CD4-positive, alpha-beta T cell (primary cell): ENCODE results near the gene SLC2A4. TPM values are rescaled to one million over a fixed set of nuclear protein-coding genes. Genes with fewer than 3 reads are reported as not detected.

Source experiments
- ATAC-seq: fragments of 200-7000 bp; cut with Tn5 transposase; one replicate; pipeline ENCODE4 v1.10.0; 2022; ENCODE audit warnings: mild to moderate bottlenecking; ENCODE audit not compliant: poor library complexity
- CTCF ChIA-PET: fragments of 350-600 bp; sonication (Branson Sonifier 250); formaldehyde crosslinking; loops from one replicate; lab custom pipeline; 2021; ENCODE audit warnings: antibody characterized with exemption, inconsistent platforms; lab: Charles Lee
- POLR2A ChIA-PET: fragments of 350-600 bp; sonication (Branson Sonifier 250); formaldehyde crosslinking; loops from one replicate; lab custom pipeline; 2021; ENCODE audit warnings: antibody characterized with exemption, inconsistent platforms; lab: Charles Lee
- DNase-seq, 14 experiments: peaks; one replicate each; pipeline ENCODE4 v3.0.0-alpha.2; 2013 to 2020; ENCODE audit warnings: mixed read lengths in 2 of 14
- H3K27ac ChIP-seq, 2 donors: one replicate each; pipeline versions ENCODE4 v1.5.1 to v1.7.0; 2013; ENCODE audit warnings: low read length in 2 of 2, low read depth in 1 of 2, mild to moderate bottlenecking in 1 of 2
- H3K27me3 ChIP-seq, 2 experiments: 1 replicate in 1 of 2; 2 replicates in 1 of 2; pipeline versions ENCODE4 v1.6.1 to v1.7.0; 2013; ENCODE audit warnings: low read length in 2 of 2, control low read depth in 1 of 2, mild to moderate bottlenecking in 1 of 2, moderate library complexity in 1 of 2; ENCODE audit not compliant: insufficient read depth in 2 of 2, control insufficient read depth in 1 of 2
- H3K36me3 ChIP-seq: one replicate; pipeline ENCODE4 v1.6.1; 2013; ENCODE audit warnings: low read length, control low read depth; ENCODE audit not compliant: insufficient read depth
- H3K4me1 ChIP-seq: one replicate; pipeline ENCODE4 v1.6.1; 2013; ENCODE audit warnings: low read length, control low read depth; ENCODE audit not compliant: insufficient read depth
- H3K4me3 ChIP-seq: one replicate; pipeline ENCODE4 v1.5.1; 2013; ENCODE audit warnings: mild to moderate bottlenecking, low read length, moderate library complexity
- H3K9me3 ChIP-seq, 2 experiments: 1 replicate in 1 of 2; 2 replicates in 1 of 2; pipeline versions ENCODE4 v1.6.1 to v1.7.0; 2013; ENCODE audit warnings: low read length in 2 of 2, mild to moderate bottlenecking in 2 of 2, control low read depth in 1 of 2, moderate library complexity in 1 of 2; ENCODE audit not compliant: control insufficient read depth in 1 of 2, insufficient read depth in 1 of 2
- H3K27ac Mint-ChIP-seq: one replicate; pipeline ENCODE4 v1.8.0; 2020; ENCODE audit warnings: mixed read lengths
- H3K27me3 Mint-ChIP-seq: one replicate; pipeline ENCODE4 v1.8.0; 2021; ENCODE audit warnings: mixed read lengths
- H3K36me3 Mint-ChIP-seq: one replicate; pipeline ENCODE4 v1.8.0; 2021; ENCODE audit warnings: low read depth, mixed read lengths
- H3K4me1 Mint-ChIP-seq: one replicate; pipeline ENCODE4 v1.8.0; 2021; ENCODE audit warnings: low read depth, mixed read lengths
- H3K4me3 Mint-ChIP-seq: one replicate; pipeline ENCODE4 v1.8.0; 2020; ENCODE audit warnings: mild to moderate bottlenecking, mixed read lengths
- H3K9me3 Mint-ChIP-seq: one replicate; pipeline ENCODE4 v1.8.0; 2020; ENCODE audit warnings: mixed read lengths
- CTCF ChIP-seq: fragments of 200-600 bp; IDR thresholded peaks from one replicate; pipeline ENCODE4 v1.8.0; 2022; ENCODE audit warnings: antibody characterized with exemption, mild to moderate bottlenecking
- intact Hi-C, 2 experiments: fragments of 100-400 bp; cut with DNase I in 1 of 2; cut with micrococcal nuclease in 1 of 2; formaldehyde crosslinking; loops; one replicate each; pipeline versions ENCODE4 v1.15.1 to v1.9.0; 2023 to 2025; cut with DNase I, micrococcal nuclease
- total RNA-seq, 174 experiments: library from RNA in 2 of 174; stranded (reverse) in 2 of 174; gene quantifications; one replicate each; pipeline ENCODE4 v1.2.3 and lab custom pipeline; 2021 to 2026

Gene SLC2A4
- total RNA-seq, 2 experiments from 2014 or later, result not detected

DNA sequence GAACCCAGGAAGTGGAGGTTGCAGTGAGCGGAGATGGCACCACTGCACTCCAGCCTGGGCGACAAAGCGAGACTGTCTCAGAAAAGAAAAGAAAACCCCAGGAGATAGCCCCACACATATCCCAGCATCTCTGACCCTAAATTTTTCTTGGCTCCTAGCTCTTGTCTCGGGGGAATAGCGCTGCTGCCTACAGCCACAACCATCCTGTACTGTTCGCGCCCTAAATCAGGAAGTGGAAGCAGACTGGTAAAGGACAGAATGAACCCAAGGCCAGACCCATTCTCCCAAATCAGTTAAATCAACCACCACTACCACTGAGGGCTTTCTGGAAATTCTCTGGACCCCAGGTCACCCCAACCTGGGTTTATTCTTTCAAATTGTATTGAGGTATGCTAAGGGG lies 31.7 kb upstream of the SLC2A4 start:
- peaks cover 49% of the 10 kb centered on the region for H3K36me3 Mint-ChIP-seq
- no peaks in the 10 kb centered on the region for H3K27me3 Mint-ChIP-seq
- Histone ChIP-seq H3K27me3 (no peaks in the 10 kb centered on the region), H3K27ac (peak overlapping the region in 1 of 2 donors; percentile 16), H3K4me3 (peak overlapping the region; percentile 71), H3K4me1 (peaks cover 36% of the 10 kb centered on the region), H3K9me3 (no peaks in the 10 kb centered on the region), H3K36me3 (peaks cover 25% of the 10 kb centered on the region)
- peak overlapping the region; percentile 94 for H3K4me3 Mint-ChIP-seq
- ChIA-PET CTCF (interaction anchor here (1.2 to 1.6 kb wide), 2 partner anchors 29 to 46 kb away, joined by 3 to 4 read pairs; no protein-coding TSS in a partner anchor), POLR2A (interaction anchor here (1.2 to 3.4 kb wide), 3 partner anchors 9 to 378 kb away, joined by 3 to 54 read pairs (median 4); partner anchors contain the start of genes DVL2, GABARAP, PHF23 and SAT2)
- intact Hi-C loops, result loop anchor here in 1 of 2 experiments (5.0 kb wide), 4 partner anchors 33 to 312 kb away; partner anchors contain the start of genes ACADVL, DLG4, EIF5A and FGF11
- H3K27ac Mint-ChIP-seq, result peak overlapping the region; percentile 100
- no peak for TF ChIP-seq CTCF
- H3K9me3 Mint-ChIP-seq, result no peaks in the 10 kb centered on the region
- peaks cover 45% of the 10 kb centered on the region for H3K4me1 Mint-ChIP-seq
- no peak for ATAC-seq
- DNase-seq, result no peak

GRCh38 chr17:7250695-7251627 lies 30.6 kb upstream of the SLC2A4 start:
- ChIA-PET CTCF (interaction anchor here (1.4 to 1.7 kb wide), 3 partner anchors 9 to 37 kb away, joined by 3 to 4 read pairs (median 4); partner anchors contain the start of gene GABARAP), POLR2A (interaction anchor here (0.6 to 3.4 kb wide), 10 partner anchors 10 to 377 kb away, joined by 3 to 54 read pairs (median 4); partner anchors contain the start of genes ACADVL, DLG4, DVL2 and GABARAP)
- H3K27ac Mint-ChIP-seq, result peak overlapping the region; percentile 100
- H3K9me3 ChIP-seq, result no peaks in the 10 kb centered on the region
- no peak for TF ChIP-seq CTCF
- peaks cover 36% of the 10 kb centered on the region for H3K4me1 ChIP-seq
- H3K27ac ChIP-seq, result peak overlapping the region; percentile 63 to 99
- H3K4me3 Mint-ChIP-seq, result peak overlapping the region; percentile 94
- H3K4me3 ChIP-seq, result peak overlapping the region; percentile 71
- peak; percentile 1 for ATAC-seq
- peaks cover 45% of the 10 kb centered on the region for H3K4me1 Mint-ChIP-seq
- H3K36me3 Mint-ChIP-seq, result peaks cover 53% of the 10 kb centered on the region
- H3K27me3 ChIP-seq, result no peaks in the 10 kb centered on the region
- peaks cover 24% of the 10 kb centered on the region for H3K36me3 ChIP-seq
- no peaks in the 10 kb centered on the region for H3K9me3 Mint-ChIP-seq
- DNase-seq, result peak in 4 of 14 experiments; percentile 8 to 81 (median 60)
- intact Hi-C loops, result loop anchor here in 1 of 2 experiments (1.0 to 5.0 kb wide), 5 partner anchors 10 to 311 kb away; partner anchors contain the start of genes ACADVL, DLG4, EIF5A and FGF11
- H3K27me3 Mint-ChIP-seq, result no peaks in the 10 kb centered on the region

GRCh38 chr17:7251661-7252175 lies 29.8 kb upstream of the SLC2A4 start, which contains the start of gene CTDNEP1:
CTDNEP1 (minus strand) TSS chr17:7251734; CDS start chr17:7251296, 438 bp downstream.
- TF ChIP-seq CTCF, result no peak
- H3K36me3 Mint-ChIP-seq, result peaks cover 53% of the 10 kb centered on the region

More at GRCh38 chr17:7251661-7252175, 29.8 kb upstream of the SLC2A4 start, which contains the start of gene CTDNEP1:
- Mint-ChIP-seq H3K4me3 (peak within 1 kb of the TSS; percentile 94), H3K27me3 (no peaks in the 10 kb centered on the region), H3K9me3 (no peaks in the 10 kb centered on the region), H3K27ac (peak within 1 kb of the TSS; percentile 100), H3K4me1 (peaks cover 45% of the 10 kb centered on the region)
- peaks cover 36% of the 10 kb centered on the region for H3K4me1 ChIP-seq
- peaks cover 23% of the 10 kb centered on the region for H3K36me3 ChIP-seq
- peak within 1 kb of the TSS; percentile 71 for H3K4me3 ChIP-seq
- peak; percentile 88 for ATAC-seq
- ChIA-PET CTCF (interaction anchor here (1.4 to 1.7 kb wide), 3 partner anchors 9 to 37 kb away, joined by 3 to 4 read pairs (median 4); partner anchors contain the start of gene GABARAP), POLR2A (interaction anchor here (0.6 to 3.4 kb wide), 10 partner anchors 11 to 376 kb away, joined by 3 to 54 read pairs (median 4); partner anchors contain the start of genes ACADVL, DLG4, DVL2 and GABARAP)
- peak in 13 of 14 experiments; percentile 96 to 99 (median 99) for DNase-seq
- H3K9me3 ChIP-seq, result no peaks in the 10 kb centered on the region
- H3K27me3 ChIP-seq, result no peaks in the 10 kb centered on the region
- H3K27ac ChIP-seq, result peak within 1 kb of the TSS; percentile 99
- intact Hi-C loops, result loop anchor here (1.0 to 5.0 kb wide), 9 partner anchors 9 to 435 kb away; partner anchors contain the start of genes EIF5A (in 2 of the 2), ACADVL (in 1 of the 2), DLG4 (in 1 of the 2) and FGF11 (in 1 of the 2)
